ENCODE results near the gene ANKRD16. TPM values are rescaled to one million over a fixed set of nuclear protein-coding genes. Genes with fewer than 3 reads are reported as not detected.
"Not testable (repeated sequence)": the region's sequence is repeated elsewhere in the genome, so short reads cannot be mapped to it uniquely, and the experiment has no call there.

The ANKRD16 gene
- total RNA-seq, 4 donors from 2014 or later, result 4.1 to 8.7 (median 5.8) TPM

GRCh38 chr10:5917305-5917704 lies 27.6 kb upstream of the ANKRD16 start:
- ATAC-seq (ENCODE audit: low FRiP score) (no peak), DNase-seq (ENCODE audit: low spot score) (no peak)

GRCh38 chr10:5915451-5915850 lies 25.8 kb upstream of the ANKRD16 start:
- TF ChIP-seq CTCF (IDR thresholded peaks at IDR 0.05), result no peak
- ATAC-seq (ENCODE audit: low FRiP score) (no peak), DNase-seq (ENCODE audit: low spot score) (no peak)

More at GRCh38 chr10:5917305-5917704, 27.6 kb upstream of the ANKRD16 start:
- TF ChIP-seq CTCF (IDR thresholded peaks at IDR 0.05), result no peak

DNA sequence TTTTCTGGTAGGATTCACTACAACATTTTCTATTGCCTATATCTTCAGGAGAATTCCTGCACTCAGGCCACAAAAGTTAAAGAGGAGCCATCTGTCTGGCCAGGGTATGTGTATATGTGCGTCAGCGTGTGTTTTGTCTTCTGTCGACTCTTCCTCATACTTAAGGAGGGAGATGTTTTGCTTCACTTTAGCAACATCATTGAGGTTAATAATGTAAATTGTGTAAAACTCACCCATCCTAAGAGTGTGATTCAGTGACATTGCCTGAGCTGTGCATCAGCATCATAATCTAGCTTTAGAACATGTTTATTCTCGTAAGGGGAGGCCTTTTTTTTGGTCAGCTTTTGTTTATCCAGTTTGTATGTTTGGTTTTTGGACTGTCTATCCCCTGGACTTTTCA lies 24.0 kb upstream of the ANKRD16 start:
- TF ChIP-seq CTCF (IDR thresholded peaks at IDR 0.05), result no peak
- no peak for DNase-seq (ENCODE audit: low spot score)
- ATAC-seq (ENCODE audit: low FRiP score), result no peak

DNA sequence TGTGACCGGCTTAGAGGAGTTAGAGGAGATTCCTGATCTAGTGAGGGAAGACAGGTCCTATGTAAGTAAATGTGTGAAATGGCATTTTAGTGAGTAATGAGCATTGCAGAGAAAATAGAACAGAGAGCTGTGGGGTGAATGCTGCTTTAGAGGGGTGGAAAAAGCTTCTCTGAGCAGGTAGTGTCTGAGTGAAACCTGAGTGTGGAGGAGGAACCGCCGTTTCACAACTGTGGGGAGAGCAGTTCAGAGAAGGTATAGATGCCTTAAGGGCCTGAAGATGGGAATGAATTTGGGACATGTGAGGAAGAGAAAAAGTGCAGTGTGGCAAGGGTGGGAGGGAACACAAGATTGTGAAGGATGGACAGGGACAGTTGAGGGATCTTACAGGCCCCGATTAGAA lies 22.0 kb upstream of the ANKRD16 start:
- TF ChIP-seq CTCF (IDR thresholded peaks at IDR 0.05), result no peak
- DNase-seq (ENCODE audit: low spot score), result no peak
- ATAC-seq (ENCODE audit: low FRiP score), result no peak

DNA sequence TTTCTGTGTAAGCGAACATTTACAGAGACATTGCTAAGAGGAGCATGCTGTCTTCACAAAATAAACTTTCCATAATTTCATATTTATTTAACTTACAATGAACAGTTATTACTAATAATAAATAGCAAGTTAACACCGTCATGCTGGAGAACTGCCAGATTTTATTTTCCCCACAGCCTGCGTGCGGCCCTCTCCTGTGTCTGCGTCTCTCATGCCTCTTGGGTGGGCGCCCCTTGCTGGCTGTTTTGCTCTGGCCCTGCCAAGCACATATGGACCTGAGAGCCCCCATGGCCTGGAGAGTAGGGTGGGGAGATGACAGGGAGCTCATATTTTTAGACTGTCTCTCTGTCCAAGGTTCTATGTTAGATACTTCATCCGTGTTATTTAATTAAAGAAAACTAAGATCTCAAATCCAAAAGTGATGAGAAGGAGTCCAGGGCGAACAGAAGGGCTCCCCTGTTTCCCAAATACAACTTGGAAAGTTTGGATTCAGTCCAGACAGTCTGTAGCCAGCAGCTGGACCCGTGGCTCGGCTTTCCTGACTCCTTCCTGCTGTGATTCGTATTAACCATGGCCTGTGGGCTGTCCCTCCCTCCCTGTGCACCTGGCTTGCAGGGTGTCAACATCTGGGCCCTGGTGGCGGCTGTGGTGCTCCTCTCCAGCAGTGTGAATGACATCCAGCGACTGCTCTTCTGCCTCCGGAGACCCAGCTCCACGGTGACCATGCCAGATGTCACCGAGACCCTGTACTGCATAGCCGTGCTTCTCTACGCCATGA lies 20.8 kb upstream of the ANKRD16 start:
- DNase-seq (ENCODE audit: low spot score) (no peak), ATAC-seq (ENCODE audit: low FRiP score) (no peak)
- no peak for TF ChIP-seq CTCF (IDR thresholded peaks at IDR 0.05)

DNA sequence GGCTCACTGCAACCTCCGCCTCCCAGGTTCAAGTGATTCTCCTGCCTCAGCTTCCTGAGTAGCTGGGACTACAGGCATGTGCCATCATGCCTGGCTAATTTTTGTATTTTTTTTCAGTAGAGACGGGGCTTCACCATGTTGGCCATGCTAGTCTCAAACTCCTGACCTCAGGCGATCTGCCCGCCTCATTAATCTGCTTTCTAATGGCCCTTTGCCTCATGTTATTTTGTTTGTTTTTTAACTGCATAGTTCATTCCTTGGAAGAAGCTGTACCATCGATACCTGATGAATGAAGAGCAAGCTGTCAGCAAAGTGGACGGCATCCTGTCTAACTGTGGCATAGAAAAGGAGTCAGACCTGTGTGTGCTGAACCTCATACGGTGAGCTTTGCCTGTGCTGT lies 19.0 kb upstream of the ANKRD16 start:
- not testable (repeated sequence) for ATAC-seq (ENCODE audit: low FRiP score); DNase-seq (ENCODE audit: low spot score)

- ATAC-seq (ENCODE audit: low FRiP score) (no peak), DNase-seq (ENCODE audit: low spot score) (no peak)
- no peak for TF ChIP-seq CTCF (IDR thresholded peaks at IDR 0.05)
Observed at GRCh38 chr10:5906651-5907050, 17.0 kb upstream of the ANKRD16 start.
